K562 (cell line): ENCODE results near the gene SF3B3. TPM values are rescaled to one million over a fixed set of nuclear protein-coding genes. Genes with fewer than 3 reads are reported as not detected.

ENCODE experiments used
- ATAC-seq: fragments of 200-7000 bp; cut with Tn5 transposase; 3 replicates; pipeline ENCODE4 v1.9.1; 2020; ENCODE audit warnings: moderate library complexity
- BruUV-seq: library from RNA; stranded (reverse); fragments of 400-500 nt; replicated peaks from 2 replicates; lab custom pipeline; 2021; lab: Mats Ljungman, UMichigan
- CTCF ChIA-PET: fragments of 300-600 bp; formaldehyde crosslinking; extraction: SDS; loops from one replicate; lab custom pipeline; 2021; ENCODE audit warnings: low intra/inter-chr PET ratio; lab: Yijun Ruan, JAX
- POLR2A ChIA-PET: fragments of 300-600, 350-650 bp; sonication (Branson Sonifier 250); formaldehyde crosslinking; extraction: SDS; loops from one replicate; lab custom pipeline; 2021; ENCODE audit warnings: antibody characterized with exemption, inconsistent platforms; lab: Yijun Ruan, JAX
- DNase-seq, 4 experiments: peaks; one replicate each; pipeline versions ENCODE4 v3.0.0 to v3.0.0-alpha.2; 2011 to 2018; ENCODE audit warnings: low spot score in 3 of 4, mixed read lengths in 3 of 4; ENCODE audit errors: extremely low read depth in 1 of 4
- FAIRE-seq: peaks from 2 replicates; lab custom pipeline; 2011; peaks lifted over from hg19 to GRCh38; lab: Jason Lieb, UNC
- H2AFZ ChIP-seq: 2 replicates; pipeline ENCODE4 v1.6.0; 2011; ENCODE audit warnings: low read depth, low read length, control low read depth, inconsistent platforms
- H3K27ac ChIP-seq: fragments of 200-600 bp; 3 replicates; pipeline ENCODE4 v1.8.0; 2011; ENCODE audit warnings: low read depth, mild to moderate bottlenecking, control low read depth, inconsistent platforms, low read length, moderate library complexity, mixed read lengths; ENCODE audit errors: extremely low read depth
- H3K27me3 ChIP-seq, 2 experiments: fragments of 300-600 bp in 1 of 2; 2 replicates in 1 of 2; 3 replicates in 1 of 2; pipeline versions ENCODE4 v1.6.0 to v1.8.0; 2011; ENCODE audit warnings: inconsistent platforms in 2 of 2, low read length in 2 of 2, mild to moderate bottlenecking in 1 of 2, mixed read lengths in 1 of 2, moderate library complexity in 1 of 2; ENCODE audit not compliant: control insufficient read depth in 2 of 2, insufficient read depth in 2 of 2
- H3K36me3 ChIP-seq: fragments of 300-600 bp; 3 replicates; pipeline ENCODE4 v1.8.0; 2011; ENCODE audit warnings: mild to moderate bottlenecking, low read length, inconsistent platforms; ENCODE audit not compliant: control insufficient read depth, insufficient read depth
- H3K4me1 ChIP-seq, 2 experiments: fragments of 200-600 bp in 1 of 2; replicated peaks in 1 of 2; 2 replicates in 1 of 2; 3 replicates in 1 of 2; pipeline versions ENCODE4 v1.5.1 to v1.8.0; 2011; ENCODE audit warnings: inconsistent platforms in 2 of 2, low read length in 2 of 2, mild to moderate bottlenecking in 1 of 2, mixed read lengths in 1 of 2, moderate library complexity in 1 of 2; ENCODE audit not compliant: control insufficient read depth in 2 of 2, insufficient read depth in 2 of 2
- H3K4me2 ChIP-seq: 2 replicates; pipeline ENCODE4 v1.6.1; 2011; ENCODE audit warnings: low read length, control low read depth, inconsistent platforms, mixed read lengths; ENCODE audit not compliant: insufficient read depth
- H3K4me3 ChIP-seq: fragments of 200-600 bp; sonication (generic), shearing (Covaris generic); 2 replicates; pipeline ENCODE4 v1.5.1; 2016; ENCODE audit warnings: control low read depth, inconsistent platforms
- H3K79me2 ChIP-seq: fragments of 200-600 bp; 3 replicates; pipeline ENCODE4 v1.8.0; 2011; ENCODE audit warnings: low read length, inconsistent platforms; ENCODE audit not compliant: control insufficient read depth, insufficient read depth
- H3K9ac ChIP-seq, 2 experiments: 2 replicates each; pipeline versions ENCODE4 v1.6.0 to v1.6.1; 2011; ENCODE audit warnings: low read depth in 2 of 2, low read length in 2 of 2, control low read depth in 1 of 2, inconsistent platforms in 1 of 2, mild to moderate bottlenecking in 1 of 2, mixed read lengths in 1 of 2; ENCODE audit not compliant: insufficient read depth in 1 of 2
- H3K9me1 ChIP-seq: one replicate; pipeline ENCODE4 v1.6.0; 2011; ENCODE audit warnings: inconsistent platforms, mild to moderate bottlenecking, low read length, moderate library complexity; ENCODE audit not compliant: control insufficient read depth, insufficient read depth
- H3K9me3 ChIP-seq: replicated peaks from 2 replicates; pipeline ENCODE4 v1.5.1; 2011; ENCODE audit warnings: low read depth, low read length, inconsistent platforms; ENCODE audit not compliant: control insufficient read depth, insufficient read depth
- H4K20me1 ChIP-seq: replicated peaks from 2 replicates; pipeline ENCODE4 v1.6.1; 2011; ENCODE audit warnings: low read length, inconsistent platforms, mixed read lengths; ENCODE audit not compliant: control insufficient read depth, insufficient read depth
- MYC ChIP-seq, 2 experiments: fragments of 250-450 bp in 1 of 2; sonication (Bioruptor Pico) in 1 of 2; IDR thresholded peaks; 2 replicates each; pipeline versions ENCODE4 v1.5.1 to v1.6.1; 2012 to 2021; ENCODE audit warnings: low read depth in 2 of 2, borderline replicate concordance in 1 of 2, improper control_type of control experiment in 1 of 2, low read length in 1 of 2, mild to moderate bottlenecking in 1 of 2, moderate library complexity in 1 of 2
- POLR2AphosphoS5 ChIP-seq: IDR thresholded peaks from 2 replicates; pipeline ENCODE4 v1.6.1; 2011; ENCODE audit warnings: mild to moderate bottlenecking, low read depth, low read length, moderate library complexity; ENCODE audit not compliant: control insufficient read depth, insufficient read depth
- POLR2G ChIP-seq: fragments of 200-400 bp; formaldehyde crosslinking; IDR thresholded peaks from 2 replicates; pipeline ENCODE4 v1.6.1; 2017; ENCODE audit warnings: low read depth, mild to moderate bottlenecking, antibody characterized with exemption, low read length, moderate library complexity
- SUPT5H ChIP-seq: fragments of 450-650 bp; IDR thresholded peaks from 2 replicates; pipeline ENCODE4 v1.6.1; 2016
- whole genome bisulfite sequencing: fragments of 100-300 bp; shearing (Covaris generic); methylation state at CpG from one replicate; pipeline ENCODE4 v1.1.6; 2016; ENCODE audit warnings: low coverage, mixed read lengths; ENCODE audit not compliant: insufficient coverage; ENCODE audit errors: missing lambda C conversion rate; 5-methylcytosine and 5-hydroxymethylcytosine counted together
- in situ Hi-C: fragments of 300-500 bp; cut with MboI; formaldehyde crosslinking; loops from 4 replicates; pipeline ENCODE4 v1.15.0; 2018; ENCODE audit warnings: inconsistent platforms, mixed read lengths
- intact Hi-C: fragments of 100-400 bp; cut with micrococcal nuclease; formaldehyde crosslinking; loops from 2 replicates; pipeline ENCODE4 v1.14.2; 2022
- polyA plus RNA-seq, 8 experiments: library from polyadenylated mRNA; depleted of rRNA in 4 of 8; stranded (reverse) in 5 of 8; unstranded in 3 of 8; fragments of >200 nt; fragmentation: Nextera tagmentation in 2 of 8; fragmentation: Illumina TruSeq in 1 of 8; extraction: Ambion mirVana in 2 of 8; extraction: Trizol in 1 of 8; gene quantifications; 2 replicates each; pipeline versions ENCODE4 v1.2.1 to v1.2.3, GENCODE V29; 2011 to 2014; ENCODE audit warnings: inconsistent platforms in 1 of 8, missing spikeins in 1 of 8
- total RNA-seq, 7 experiments: library from RNA; depleted of rRNA in 6 of 7; stranded (reverse); fragments of >200 nt in 6 of 7; fragmentation: Illumina TruSeq in 2 of 7; extraction: Trizol in 2 of 7; gene quantifications; 2 replicates each; pipeline versions ENCODE4 v1.2.1 to v1.2.3, GENCODE V29; 2011 to 2021; ENCODE audit warnings: low replicate concordance in 1 of 7
- TF ChIP-seq, protein P1 (sequence below): fragments of 450-650 bp; formaldehyde crosslinking; IDR thresholded peaks from 2 replicates; pipeline ENCODE4 v1.4.0; 2020; ENCODE audit warnings: mild to moderate bottlenecking, moderate library complexity

The SF3B3 gene
- total and polyA plus RNA-seq, 9 of the 15 experiments (the other 6 are each of a cell fraction or from before 2014, with no cell fraction given), result 98.9 to 546 (median 221) TPM

GRCh38 chr16:70561623-70562022 is 38.0 kb downstream of the SF3B3 start:
- no peak overlapping the region for H3K4me3 ChIP-seq
- H3K9ac ChIP-seq, result no peak overlapping the region
- H3K27me3 ChIP-seq, result no peaks in the 10 kb centered on the region
- intact Hi-C loops (no loop called here), in situ Hi-C loops (no loop called here)
- no TSS peak for BruUV-seq
- over 99% methylated on average over 9 of the region's 9 CpGs for WGBS
- H3K9me3 ChIP-seq, result no peaks in the 10 kb centered on the region
- H3K4me1 ChIP-seq, result no peaks in the 10 kb centered on the region
- H3K27ac ChIP-seq, result no peak overlapping the region
- ATAC-seq (no peak), FAIRE-seq (no peak), DNase-seq (no peak)
- no peaks in the 10 kb centered on the region for H3K9me1 ChIP-seq
- peaks cover 98% of the 10 kb centered on the region for H3K36me3 ChIP-seq
- POLR2A ChIA-PET, result interaction anchor here (0.6 to 1.7 kb wide), 7 partner anchors 10 to 28 kb away, joined by 3 to 6 read pairs (median 4); no protein-coding TSS in a partner anchor
- no peak overlapping the region for H3K4me2 ChIP-seq
- 0 out of 2 replicates have a peak, but pooled peaks cover 3% of the 10 kb centered on the region for H4K20me1 ChIP-seq
- peaks cover 39% of the 10 kb centered on the region; the same call in 1 of the 3 replicates for H3K79me2 ChIP-seq
- TF ChIP-seq POLR2AphosphoS5, result peak; percentile 19; the same call in 1 of the 2 replicates
- TF ChIP-seq, protein P1, sequence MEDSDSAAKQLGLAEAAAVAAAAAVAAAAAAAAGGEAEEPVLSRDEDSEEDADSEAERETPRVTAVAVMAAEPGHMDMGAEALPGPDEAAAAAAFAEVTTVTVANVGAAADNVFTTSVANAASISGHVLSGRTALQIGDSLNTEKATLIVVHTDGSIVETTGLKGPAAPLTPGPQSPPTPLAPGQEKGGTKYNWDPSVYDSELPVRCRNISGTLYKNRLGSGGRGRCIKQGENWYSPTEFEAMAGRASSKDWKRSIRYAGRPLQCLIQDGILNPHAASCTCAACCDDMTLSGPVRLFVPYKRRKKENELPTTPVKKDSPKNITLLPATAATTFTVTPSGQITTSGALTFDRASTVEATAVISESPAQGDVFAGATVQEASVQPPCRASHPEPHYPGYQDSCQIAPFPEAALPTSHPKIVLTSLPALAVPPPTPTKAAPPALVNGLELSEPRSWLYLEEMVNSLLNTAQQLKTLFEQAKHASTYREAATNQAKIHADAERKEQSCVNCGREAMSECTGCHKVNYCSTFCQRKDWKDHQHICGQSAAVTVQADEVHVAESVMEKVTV (CRISPR knock-in tag), result no peak
- H2AFZ ChIP-seq, result no peak overlapping the region
- CTCF ChIA-PET, result no interaction called here

DNA sequence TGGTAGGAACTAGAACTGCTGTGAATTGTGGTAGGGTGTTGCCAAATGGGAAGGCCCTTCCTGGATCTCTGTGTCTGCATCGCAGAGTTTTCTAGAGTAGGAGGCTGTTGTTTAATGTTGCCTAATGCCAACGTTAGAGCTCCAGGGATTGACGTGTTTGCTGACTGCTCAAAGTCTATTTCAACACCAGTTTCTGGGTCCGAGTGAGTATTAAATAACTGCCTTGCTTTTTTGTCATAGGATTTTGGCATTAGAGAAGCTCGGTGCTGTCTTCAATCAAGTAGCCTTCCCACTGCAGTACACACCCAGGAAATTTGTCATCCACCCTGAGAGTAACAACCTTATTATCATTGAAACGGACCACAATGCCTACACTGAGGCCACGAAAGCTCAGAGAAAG is 40.0 kb downstream of the SF3B3 start:
- Histone ChIP-seq H3K4me2 (no peak overlapping the region), H3K27me3 (no peaks in the 10 kb centered on the region), H3K4me3 (no peak overlapping the region), H2AFZ (no peak overlapping the region), H3K4me1 (no peaks in the 10 kb centered on the region), H3K9me1 (no peaks in the 10 kb centered on the region), H3K27ac (no peak overlapping the region), H3K79me2 (peaks cover 27% of the 10 kb centered on the region; the same call in 1 of the 3 replicates), H3K9ac (no peak overlapping the region), H3K36me3 (peaks cover 98% of the 10 kb centered on the region), H3K9me3 (no peaks in the 10 kb centered on the region), H4K20me1 (0 out of 2 replicates have a peak, but pooled peaks cover 8% of the 10 kb centered on the region)
- intact Hi-C loops (no loop called here), in situ Hi-C loops (no loop called here)
- CTCF ChIA-PET, result no interaction called here
- no TSS peak for BruUV-seq
- no peak for FAIRE-seq
- DNase-seq, result no peak
- POLR2A ChIA-PET, result interaction anchor here (0.7 to 1.4 kb wide), 3 partner anchors 9 to 15 kb away, joined by 3 to 7 read pairs (median 4); no protein-coding TSS in a partner anchor
- ATAC-seq, result no peak
- 89% methylated on average over 7 of the region's 7 CpGs for whole genome bisulfite sequencing
- TF ChIP-seq SUPT5H, result 0 out of 2 replicates have a peak, but pooled peaks have one; percentile 18
- 0 out of 2 replicates have a peak, but pooled peaks have one; percentile 20 for TF ChIP-seq POLR2G
- no peak for TF ChIP-seq MYC (IDR thresholded peaks at IDR 0.05; ENCODE audit: low read depth, low read length)
- TF ChIP-seq MYC (CRISPR knock-in tag; IDR thresholded peaks at IDR 0.05; ENCODE audit: borderline replicate concordance, low read depth), result no peak
